GM10266 (cell line): ENCODE measurements around the gene PDE3B.

Experiments
- DNase-seq: peaks from one replicate; pipeline ENCODE4 v3.0.0; 2012; ENCODE audit errors: extremely low spot score
- CTCF ChIP-seq: IDR thresholded peaks from 2 replicates; pipeline ENCODE4 v1.5.1; 2012; ENCODE audit warnings: mild to moderate bottlenecking, low read depth; ENCODE audit not compliant: control insufficient read depth, insufficient read depth; ENCODE audit errors: missing control alignments

PDE3B gene

GRCh38 chr11:14916403-14916802, 272.8 kb downstream of the PDE3B start:
- no peak for DNase-seq
- no peak for TF ChIP-seq CTCF
